HCT116 (cell line): Measurements from ENCODE around the gene ESRRB. TPM values are rescaled to one million over a fixed set of nuclear protein-coding genes. Genes with fewer than 3 reads are reported as not detected.

ENCODE experiments used
- ATAC-seq: fragments of 200-7000 bp; cut with Tn5 transposase; 2 replicates; pipeline ENCODE4 v1.9.1; 2020; ENCODE audit warnings: mild to moderate bottlenecking, moderate library complexity
- BruUV-seq: library from RNA; stranded (reverse); fragments of 400-500 nt; replicated peaks from 2 replicates; lab custom pipeline; 2021; lab: Mats Ljungman, UMichigan
- CTCF ChIA-PET: fragments of 300-600 bp; sonication (Branson Sonifier 250); formaldehyde crosslinking; loops from one replicate; lab custom pipeline; 2021; ENCODE audit warnings: antibody characterized with exemption; lab: Charles Lee
- POLR2A ChIA-PET: fragments of 300-600, 350-600 bp; sonication (Branson Sonifier 250); formaldehyde crosslinking; loops from one replicate; lab custom pipeline; 2021; ENCODE audit warnings: antibody characterized with exemption; lab: Charles Lee
- RAD21 ChIA-PET, 2 experiments: fragments of 300-600 bp; sonication (Branson Sonifier 250); formaldehyde crosslinking; loops; one replicate each; lab custom pipeline; 2023; ENCODE audit warnings: low total read pairs in 2 of 2; ENCODE audit not compliant: uncharacterized antibody in 2 of 2, unreplicated experiment in 2 of 2, low non-redundant PET in 1 of 2; lab: Charles Lee
- DNase-seq: peaks from one replicate; pipeline ENCODE4 v3.0.0-alpha.2; 2010; ENCODE audit warnings: low read depth, low spot score
- H2AFZ ChIP-seq: fragments of 200-600 bp; shearing (Covaris generic), sonication (generic); 2 replicates; pipeline ENCODE4 v1.6.1; 2017; ENCODE audit warnings: low read depth, mixed run types, mixed read lengths, antibody characterized with exemption, low read length; ENCODE audit not compliant: poor library complexity, severe bottlenecking
- H3K27ac ChIP-seq: 2 replicates; pipeline ENCODE4 v1.5.1; 2012; ENCODE audit warnings: low read depth, low read length
- H3K27me3 ChIP-seq: fragments of 200-600 bp; sonication (generic); 2 replicates; pipeline ENCODE4 v1.6.1; 2016; ENCODE audit warnings: mixed run types, low read length, mixed read lengths; ENCODE audit not compliant: insufficient read depth
- H3K36me3 ChIP-seq, 2 experiments: fragments of 200-500 bp in 1 of 2; fragments of 200-600 bp in 1 of 2; sonication (Bioruptor generic) in 1 of 2; sonication (generic) in 1 of 2; 2 replicates each; pipeline versions ENCODE4 v1.5.1 to v1.6.1; 2014 to 2016; ENCODE audit warnings: low read length in 2 of 2, inconsistent platforms in 1 of 2, mixed read lengths in 1 of 2, mixed run types in 1 of 2; ENCODE audit not compliant: insufficient read depth in 2 of 2, control insufficient read depth in 1 of 2
- H3K4me1 ChIP-seq, 2 experiments: fragments of 200-600 bp in 1 of 2; sonication (generic) in 1 of 2; 2 replicates each; pipeline versions ENCODE4 v1.5.1 to v1.6.1; 2012 to 2017; ENCODE audit warnings: low read length in 2 of 2, inconsistent platforms in 1 of 2, mild to moderate bottlenecking in 1 of 2, mixed read lengths in 1 of 2, mixed run types in 1 of 2, moderate library complexity in 1 of 2; ENCODE audit not compliant: insufficient read depth in 2 of 2, control insufficient read depth in 1 of 2
- H3K4me2 ChIP-seq: fragments of 200-600 bp; sonication (generic); 2 replicates; pipeline ENCODE4 v1.6.1; 2017; ENCODE audit warnings: mixed run types, low read length, mixed read lengths
- H3K4me3 ChIP-seq, 2 experiments: fragments of 200-600 bp in 1 of 2; sonication (generic) in 1 of 2; replicated peaks in 1 of 2; 2 replicates each; pipeline ENCODE4 v1.5.1; 2011 to 2016; ENCODE audit warnings: low read length in 2 of 2, control low read depth in 1 of 2, low read depth in 1 of 2, mild to moderate bottlenecking in 1 of 2, mixed read lengths in 1 of 2, mixed run types in 1 of 2
- H3K79me2 ChIP-seq: fragments of 200-600 bp; sonication (generic); 2 replicates; pipeline ENCODE4 v1.6.1; 2017; ENCODE audit warnings: mild to moderate bottlenecking, mixed run types, low read length, moderate library complexity, mixed read lengths; ENCODE audit not compliant: insufficient read depth
- H3K9ac ChIP-seq: fragments of 200-600 bp; sonication (generic); 2 replicates; pipeline ENCODE4 v1.6.1; 2016; ENCODE audit warnings: low read length, mixed read lengths
- H3K9me2 ChIP-seq: fragments of 200-600 bp; sonication (generic), shearing (Covaris generic); 2 replicates; pipeline ENCODE4 v1.6.1; 2017; ENCODE audit warnings: mixed run types, mild to moderate bottlenecking, moderate library complexity; ENCODE audit not compliant: insufficient read depth
- H3K9me3 ChIP-seq, 2 experiments: fragments of 200-500 bp in 1 of 2; fragments of 200-600 bp in 1 of 2; sonication (Bioruptor generic) in 1 of 2; sonication (generic) in 1 of 2; 2 replicates each; pipeline ENCODE4 v1.6.1; 2014 to 2017; ENCODE audit warnings: low read length in 2 of 2, mixed read lengths in 2 of 2, inconsistent platforms in 1 of 2, low read depth in 1 of 2, mild to moderate bottlenecking in 1 of 2, mixed run types in 1 of 2, moderate library complexity in 1 of 2; ENCODE audit not compliant: control insufficient read depth in 1 of 2, insufficient read depth in 1 of 2
- H4K20me1 ChIP-seq: fragments of 200-600 bp; sonication (generic), shearing (Covaris generic); 2 replicates; pipeline ENCODE4 v1.6.1; 2017; ENCODE audit warnings: mixed run types, mild to moderate bottlenecking, moderate library complexity; ENCODE audit not compliant: insufficient read depth
- CBX3 ChIP-seq: IDR thresholded peaks from 2 replicates; pipeline ENCODE4 v1.6.1; 2012; ENCODE audit warnings: low read depth
- CEBPB ChIP-seq: IDR thresholded peaks from 2 replicates; pipeline ENCODE4 v1.6.1; 2012; ENCODE audit warnings: low read depth
- ELF1 ChIP-seq: IDR thresholded peaks from 2 replicates; pipeline ENCODE4 v1.6.1; 2012; ENCODE audit warnings: low read depth, borderline replicate concordance
- EZH2 ChIP-seq: fragments of 200-600 bp; sonication (generic); IDR thresholded peaks from 2 replicates; pipeline ENCODE4 v1.6.1; 2017; ENCODE audit warnings: antibody characterized with exemption, mixed run types
- FOSL1 ChIP-seq: IDR thresholded peaks from 2 replicates; pipeline ENCODE4 v1.6.1; 2012; ENCODE audit warnings: low read depth
- JUND ChIP-seq: IDR thresholded peaks from 2 replicates; pipeline ENCODE4 v1.6.1; 2012
- SP1 ChIP-seq: IDR thresholded peaks from 2 replicates; pipeline ENCODE4 v1.6.1; 2012; ENCODE audit warnings: low read depth
- SRF ChIP-seq: IDR thresholded peaks from 2 replicates; pipeline ENCODE4 v1.6.1; 2012; ENCODE audit warnings: low read depth
- intact Hi-C: fragments of 100-400 bp; cut with micrococcal nuclease; formaldehyde crosslinking; loops from 2 replicates; pipeline ENCODE4 v1.10.0; 2022
- total RNA-seq: library from RNA; stranded (reverse); gene quantifications from one replicate; pipeline ENCODE4 v1.2.1, GENCODE V29; 2021; ENCODE audit not compliant: unreplicated experiment
- TF ChIP-seq, protein P1 (sequence below): IDR thresholded peaks from 2 replicates; pipeline ENCODE4 v1.6.1; 2012
- TF ChIP-seq, protein P2 (sequence below): IDR thresholded peaks from 2 replicates; pipeline ENCODE4 v1.6.1; 2012; ENCODE audit warnings: low read depth
- TF ChIP-seq, protein P3 (sequence below): IDR thresholded peaks from 2 replicates; pipeline ENCODE4 v1.6.1; 2012

The ESRRB gene
- total RNA-seq, 1 experiment from 2014 or later, result 1.9 TPM

DNA sequence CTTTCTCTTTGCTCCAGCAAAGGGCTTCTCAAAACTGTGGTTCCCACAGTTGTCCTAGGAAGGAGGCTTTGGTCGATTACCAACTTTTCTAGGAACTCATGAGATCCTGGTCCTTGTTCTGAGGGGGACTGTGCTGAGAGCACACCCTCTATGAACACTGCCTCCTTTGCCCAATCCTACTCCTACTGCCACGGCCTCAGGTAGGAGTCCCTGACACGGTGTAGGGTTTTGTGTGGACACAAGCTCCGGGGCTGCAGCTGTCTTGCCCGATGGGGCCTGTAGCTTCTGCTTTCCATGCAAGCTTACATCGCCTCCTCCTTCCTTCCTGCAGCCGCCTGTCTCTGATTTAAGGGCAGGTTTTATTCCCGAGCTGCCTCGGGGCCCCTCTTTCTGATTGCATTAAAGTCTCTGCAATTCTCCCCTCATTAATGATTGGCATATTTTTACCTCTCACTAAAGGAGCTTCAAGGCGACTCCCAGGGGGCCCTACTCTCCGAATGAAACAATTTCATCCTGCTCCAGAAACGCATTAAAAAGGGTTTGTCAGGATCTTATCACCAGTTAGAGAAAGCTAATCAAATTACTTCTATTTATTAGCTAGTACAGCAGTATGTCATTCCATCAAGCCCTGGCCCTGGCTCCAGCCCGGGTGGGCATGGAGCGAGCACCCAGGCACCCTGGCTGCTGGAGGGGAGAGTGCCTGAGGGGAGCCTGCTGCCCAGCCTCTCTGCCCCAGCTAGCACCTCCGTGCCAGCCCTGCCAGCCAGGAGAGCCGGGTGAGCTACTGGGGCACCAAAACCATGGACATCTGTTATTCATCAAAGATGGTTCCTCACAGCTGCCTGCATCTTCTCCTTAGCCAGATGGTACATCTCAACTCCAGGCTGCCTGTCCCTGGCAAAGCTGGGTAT is 38.0 kb upstream of the ESRRB start (continued):
- no peak for TF ChIP-seq ELF1
- TF ChIP-seq, protein P1, sequence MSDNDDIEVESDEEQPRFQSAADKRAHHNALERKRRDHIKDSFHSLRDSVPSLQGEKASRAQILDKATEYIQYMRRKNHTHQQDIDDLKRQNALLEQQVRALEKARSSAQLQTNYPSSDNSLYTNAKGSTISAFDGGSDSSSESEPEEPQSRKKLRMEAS, result no peak
- no peak for TF ChIP-seq SP1
- TF ChIP-seq CEBPB, result no peak
- TF ChIP-seq JUND, result no peak

DNA sequence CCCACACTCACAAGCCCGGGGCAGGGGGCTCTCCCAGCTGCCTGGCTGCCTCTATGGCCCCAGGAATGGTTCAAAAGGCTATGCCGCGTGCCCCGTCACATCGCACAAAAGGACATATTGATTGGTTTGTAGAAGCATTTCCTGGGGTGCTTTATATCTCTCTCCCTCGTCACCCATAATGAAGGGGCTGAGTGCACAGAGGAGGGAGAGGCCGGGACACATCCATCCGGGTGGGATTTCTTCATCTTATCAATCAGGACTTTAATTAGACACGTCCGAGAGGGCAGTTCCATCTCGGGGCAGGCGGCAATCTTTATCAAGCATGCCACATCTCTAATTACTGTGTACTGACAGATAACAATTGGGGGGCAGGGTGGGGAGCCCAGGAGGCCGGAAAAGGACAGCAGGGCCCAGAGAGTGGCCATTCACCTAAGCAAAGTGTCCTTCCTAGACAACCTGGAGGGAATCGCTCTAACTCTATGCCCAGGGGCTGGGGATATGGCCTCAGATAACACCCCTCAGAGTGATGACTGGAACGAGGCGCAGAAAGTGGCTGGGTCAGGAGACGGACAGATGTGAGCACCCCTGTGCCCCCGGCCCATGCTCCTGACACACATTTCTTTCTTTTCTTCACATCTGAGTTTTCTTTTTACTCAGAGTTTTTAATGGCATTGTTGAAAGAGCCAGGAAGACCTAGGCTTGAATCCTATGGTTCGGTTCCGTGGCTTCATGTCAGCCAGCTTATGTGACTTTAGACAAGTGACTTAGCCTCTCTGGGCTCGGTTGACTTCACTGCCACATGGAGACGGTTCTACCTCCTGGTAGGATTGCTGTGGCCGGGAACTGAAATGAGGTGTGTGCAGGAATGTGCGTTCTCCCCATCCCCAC is 36.0 kb upstream of the ESRRB start:
- TF ChIP-seq FOSL1 (no peak), SRF (no peak), CBX3 (no peak), EZH2 (no peak)
- TF ChIP-seq, protein P2, sequence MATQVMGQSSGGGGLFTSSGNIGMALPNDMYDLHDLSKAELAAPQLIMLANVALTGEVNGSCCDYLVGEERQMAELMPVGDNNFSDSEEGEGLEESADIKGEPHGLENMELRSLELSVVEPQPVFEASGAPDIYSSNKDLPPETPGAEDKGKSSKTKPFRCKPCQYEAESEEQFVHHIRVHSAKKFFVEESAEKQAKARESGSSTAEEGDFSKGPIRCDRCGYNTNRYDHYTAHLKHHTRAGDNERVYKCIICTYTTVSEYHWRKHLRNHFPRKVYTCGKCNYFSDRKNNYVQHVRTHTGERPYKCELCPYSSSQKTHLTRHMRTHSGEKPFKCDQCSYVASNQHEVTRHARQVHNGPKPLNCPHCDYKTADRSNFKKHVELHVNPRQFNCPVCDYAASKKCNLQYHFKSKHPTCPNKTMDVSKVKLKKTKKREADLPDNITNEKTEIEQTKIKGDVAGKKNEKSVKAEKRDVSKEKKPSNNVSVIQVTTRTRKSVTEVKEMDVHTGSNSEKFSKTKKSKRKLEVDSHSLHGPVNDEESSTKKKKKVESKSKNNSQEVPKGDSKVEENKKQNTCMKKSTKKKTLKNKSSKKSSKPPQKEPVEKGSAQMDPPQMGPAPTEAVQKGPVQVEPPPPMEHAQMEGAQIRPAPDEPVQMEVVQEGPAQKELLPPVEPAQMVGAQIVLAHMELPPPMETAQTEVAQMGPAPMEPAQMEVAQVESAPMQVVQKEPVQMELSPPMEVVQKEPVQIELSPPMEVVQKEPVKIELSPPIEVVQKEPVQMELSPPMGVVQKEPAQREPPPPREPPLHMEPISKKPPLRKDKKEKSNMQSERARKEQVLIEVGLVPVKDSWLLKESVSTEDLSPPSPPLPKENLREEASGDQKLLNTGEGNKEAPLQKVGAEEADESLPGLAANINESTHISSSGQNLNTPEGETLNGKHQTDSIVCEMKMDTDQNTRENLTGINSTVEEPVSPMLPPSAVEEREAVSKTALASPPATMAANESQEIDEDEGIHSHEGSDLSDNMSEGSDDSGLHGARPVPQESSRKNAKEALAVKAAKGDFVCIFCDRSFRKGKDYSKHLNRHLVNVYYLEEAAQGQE, result no peak
- TF ChIP-seq, protein P3, sequence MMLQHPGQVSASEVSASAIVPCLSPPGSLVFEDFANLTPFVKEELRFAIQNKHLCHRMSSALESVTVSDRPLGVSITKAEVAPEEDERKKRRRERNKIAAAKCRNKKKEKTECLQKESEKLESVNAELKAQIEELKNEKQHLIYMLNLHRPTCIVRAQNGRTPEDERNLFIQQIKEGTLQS, result no peak
- CTCF ChIA-PET, result no interaction called here
- POLR2A ChIA-PET, result no interaction called here

More for the DNA sequence above, 36.0 kb upstream of the ESRRB start:
- ATAC-seq (no peak), DNase-seq (no peak)
- H3K9ac ChIP-seq, result no peak overlapping the region
- no peak overlapping the region for H3K27ac ChIP-seq
- H3K4me2 ChIP-seq, result no peak overlapping the region
- no peaks in the 10 kb centered on the region for H3K9me2 ChIP-seq
- BruUV-seq, result no TSS peak
- H4K20me1 ChIP-seq, result no peaks in the 10 kb centered on the region
- no peaks in the 10 kb centered on the region for H3K79me2 ChIP-seq
- RAD21 ChIA-PET, result no interaction called here
- intact Hi-C loops, result no loop called here
- H2AFZ ChIP-seq, result no peak overlapping the region
- peaks cover 0 to 8% of the 10 kb centered on the region in 2 experiments; a peak in 1 of 4 replicates for H3K9me3 ChIP-seq
- no peaks in the 10 kb centered on the region for H3K36me3 ChIP-seq
- H3K4me1 ChIP-seq, result no peaks in the 10 kb centered on the region
- H3K4me3 ChIP-seq, result no peak overlapping the region
- H3K27me3 ChIP-seq, result no peaks in the 10 kb centered on the region
